ENCODE results near the gene NRN1L. TPM values are rescaled to one million over a fixed set of nuclear protein-coding genes. Genes with fewer than 3 reads are reported as not detected.
A peak's percentile ranks its signal among the peaks of the same experiment; 100 is the strongest.
"Not testable (repeated sequence)": the region's sequence is repeated elsewhere in the genome, so short reads cannot be mapped to it uniquely, and the experiment has no call there.

Gene NRN1L
- 1 to 10 TPM in 3 of 4 donors, not detected in 1; 4.3 to 5.6 (median 4.7) TPM for total RNA-seq

DNA sequence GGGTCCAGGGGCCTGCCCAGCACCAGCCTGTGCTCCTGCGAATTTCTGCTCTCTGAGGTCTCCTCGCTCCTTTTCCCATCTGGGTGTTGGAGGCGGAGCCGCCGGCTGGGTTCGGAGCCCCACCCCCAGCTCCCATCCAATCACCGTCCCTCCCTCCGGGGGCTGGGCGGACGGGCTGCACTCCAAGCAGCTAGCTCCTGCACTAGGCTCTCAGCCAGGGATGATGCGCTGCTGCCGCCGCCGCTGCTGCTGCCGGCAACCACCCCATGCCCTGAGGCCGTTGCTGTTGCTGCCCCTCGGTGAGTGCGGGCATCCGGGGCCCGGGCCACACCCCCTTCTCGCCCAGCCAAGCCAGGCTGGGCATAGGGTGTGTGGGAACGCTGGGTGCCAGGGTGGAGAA lies at the start of gene NRN1L:
NRN1L (plus strand) TSS at position 202 of the 400 bp plus-strand sequence; CDS start at position 221, 19 bp downstream.
- Histone ChIP-seq H3K27ac (no peak within 1 kb of the TSS), H3K4me3 (peak within 1 kb of the TSS; percentile 16)
- 20% methylated on average over 14 of the region's 22 CpGs for WGBS

DNA sequence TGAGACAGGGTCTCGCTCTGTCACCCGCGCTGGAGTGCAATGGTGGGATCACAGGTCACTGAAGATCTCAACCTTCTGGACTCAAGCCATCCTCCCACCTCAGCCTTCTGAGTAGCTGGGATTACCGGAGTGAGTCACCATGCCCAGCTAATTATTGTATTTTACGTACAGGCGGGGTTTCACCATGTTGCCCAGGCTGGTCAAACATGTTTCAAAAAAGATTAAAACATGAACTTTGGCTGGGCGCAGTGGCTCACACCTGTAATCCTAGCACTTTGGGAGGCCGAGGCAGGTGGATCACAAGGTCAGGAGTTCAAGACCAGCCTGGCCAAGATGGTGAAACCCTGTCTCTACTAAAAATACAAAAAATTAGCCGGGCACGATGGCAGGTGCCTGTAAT lies 47.5 kb upstream of the NRN1L start:
- H3K27me3 ChIP-seq; H3K27ac ChIP-seq; DNase-seq (ENCODE audit: low spot score in 2 of 2); H3K4me3 ChIP-seq; H3K36me3 ChIP-seq; H3K9me3 ChIP-seq: not testable (repeated sequence)
- WGBS: 92% methylated on average over 10 of the region's 10 CpGs
- H3K4me1 ChIP-seq: peaks cover 25% of the 10 kb centered on the region

More for the DNA sequence above, at the start of gene NRN1L:
- H3K9me3 ChIP-seq: no peaks in the 10 kb centered on the region
- TF ChIP-seq POLR2A (IDR thresholded peaks at IDR 0.05) (no peak), POLR2AphosphoS5 (IDR thresholded peaks at IDR 0.05) (no peak)
- TF ChIP-seq, protein P1, sequence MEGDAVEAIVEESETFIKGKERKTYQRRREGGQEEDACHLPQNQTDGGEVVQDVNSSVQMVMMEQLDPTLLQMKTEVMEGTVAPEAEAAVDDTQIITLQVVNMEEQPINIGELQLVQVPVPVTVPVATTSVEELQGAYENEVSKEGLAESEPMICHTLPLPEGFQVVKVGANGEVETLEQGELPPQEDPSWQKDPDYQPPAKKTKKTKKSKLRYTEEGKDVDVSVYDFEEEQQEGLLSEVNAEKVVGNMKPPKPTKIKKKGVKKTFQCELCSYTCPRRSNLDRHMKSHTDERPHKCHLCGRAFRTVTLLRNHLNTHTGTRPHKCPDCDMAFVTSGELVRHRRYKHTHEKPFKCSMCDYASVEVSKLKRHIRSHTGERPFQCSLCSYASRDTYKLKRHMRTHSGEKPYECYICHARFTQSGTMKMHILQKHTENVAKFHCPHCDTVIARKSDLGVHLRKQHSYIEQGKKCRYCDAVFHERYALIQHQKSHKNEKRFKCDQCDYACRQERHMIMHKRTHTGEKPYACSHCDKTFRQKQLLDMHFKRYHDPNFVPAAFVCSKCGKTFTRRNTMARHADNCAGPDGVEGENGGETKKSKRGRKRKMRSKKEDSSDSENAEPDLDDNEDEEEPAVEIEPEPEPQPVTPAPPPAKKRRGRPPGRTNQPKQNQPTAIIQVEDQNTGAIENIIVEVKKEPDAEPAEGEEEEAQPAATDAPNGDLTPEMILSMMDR (IDR thresholded peaks at IDR 0.05): no peak
- no peaks in the 10 kb centered on the region for H3K27me3 ChIP-seq
- H3K4me1 ChIP-seq: peaks cover 16% of the 10 kb centered on the region
- peaks cover 61% of the 10 kb centered on the region for H3K36me3 ChIP-seq
- peak; percentile 91 to 93 for DNase-seq (ENCODE audit: low spot score in 2 of 2)

DNA sequence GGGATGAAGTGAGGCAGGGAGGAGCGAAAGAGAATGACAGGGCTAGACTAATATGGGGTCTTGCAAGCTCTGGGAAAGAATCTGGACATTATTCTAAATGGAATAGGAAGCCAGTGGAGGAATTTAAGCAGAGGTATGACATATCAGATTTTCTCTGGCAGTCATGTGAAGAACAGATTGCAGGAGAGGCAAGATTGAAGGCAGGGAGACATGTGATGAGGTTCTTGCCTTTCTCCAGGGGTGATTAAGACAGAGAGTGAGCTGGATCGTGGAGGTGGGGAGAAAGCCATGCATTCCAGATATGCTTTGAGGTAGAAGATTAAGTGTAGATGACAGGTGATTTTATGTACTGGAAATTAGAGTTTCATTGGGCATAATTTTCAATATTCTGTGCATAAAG lies 46.9 kb upstream of the NRN1L start:
- H3K4me3 ChIP-seq: no peak overlapping the region
- H3K4me1 ChIP-seq: peaks cover 24% of the 10 kb centered on the region
- no peaks in the 10 kb centered on the region for H3K9me3 ChIP-seq
- H3K27me3 ChIP-seq: no peaks in the 10 kb centered on the region
- no peaks in the 10 kb centered on the region for H3K36me3 ChIP-seq
- WGBS: 85% methylated on average over 2 of the region's 2 CpGs
- TF ChIP-seq POLR2AphosphoS5 (IDR thresholded peaks at IDR 0.05) (no peak), POLR2A (IDR thresholded peaks at IDR 0.05) (no peak), EP300 (IDR thresholded peaks at IDR 0.05) (no peak)
- TF ChIP-seq, protein P1 (IDR thresholded peaks at IDR 0.05): no peak
- H3K27ac ChIP-seq: no peak overlapping the region
- DNase-seq (ENCODE audit: low spot score in 2 of 2): no peak

DNA sequence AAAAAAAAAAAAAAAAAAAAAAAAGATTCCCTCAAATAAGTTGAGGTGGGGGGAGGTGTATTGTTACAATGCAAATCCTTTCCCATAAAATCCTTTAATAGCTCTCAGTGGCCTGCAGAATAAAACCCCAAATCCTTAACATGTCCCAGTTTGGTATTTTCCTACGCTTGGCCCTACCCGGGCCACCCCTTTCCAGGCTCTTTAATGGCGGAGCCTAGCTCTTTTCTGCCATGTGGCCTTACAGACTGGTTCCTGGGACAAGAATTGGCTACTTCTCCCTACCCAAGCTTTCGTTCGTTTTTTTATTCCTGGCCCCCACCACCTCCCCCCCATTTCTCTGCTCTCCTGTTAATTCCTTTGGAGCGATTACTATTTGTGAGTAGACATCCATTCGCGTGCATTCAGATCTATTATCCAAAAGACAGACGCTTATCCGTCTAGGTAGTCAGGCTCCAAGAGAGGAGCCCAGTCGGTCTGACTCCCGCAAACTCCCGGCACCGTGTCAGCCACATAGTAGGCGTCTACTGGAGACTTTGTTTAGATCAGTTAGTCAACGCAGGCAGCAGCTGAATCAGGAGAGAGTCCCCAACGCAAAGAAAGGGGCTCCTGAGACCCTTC lies 43.4 kb upstream of the NRN1L start:
- TF ChIP-seq, protein P1 (IDR thresholded peaks at IDR 0.05): no peak
- TF ChIP-seq EP300 (IDR thresholded peaks at IDR 0.05): no peak
- no peak for TF ChIP-seq POLR2A (IDR thresholded peaks at IDR 0.05)
- TF ChIP-seq POLR2AphosphoS5 (IDR thresholded peaks at IDR 0.05): no peak
- H3K27ac ChIP-seq: peak overlapping the region; percentile 99
- no peaks in the 10 kb centered on the region for H3K9me3 ChIP-seq
- peaks cover 45% of the 10 kb centered on the region for H3K4me1 ChIP-seq
- no peaks in the 10 kb centered on the region for H3K36me3 ChIP-seq
- peak overlapping the region; percentile 88 for H3K4me3 ChIP-seq
- no peaks in the 10 kb centered on the region for H3K27me3 ChIP-seq
- DNase-seq (ENCODE audit: low spot score in 2 of 2): no peak
- 41% methylated on average over 16 of the region's 17 CpGs for WGBS

DNA sequence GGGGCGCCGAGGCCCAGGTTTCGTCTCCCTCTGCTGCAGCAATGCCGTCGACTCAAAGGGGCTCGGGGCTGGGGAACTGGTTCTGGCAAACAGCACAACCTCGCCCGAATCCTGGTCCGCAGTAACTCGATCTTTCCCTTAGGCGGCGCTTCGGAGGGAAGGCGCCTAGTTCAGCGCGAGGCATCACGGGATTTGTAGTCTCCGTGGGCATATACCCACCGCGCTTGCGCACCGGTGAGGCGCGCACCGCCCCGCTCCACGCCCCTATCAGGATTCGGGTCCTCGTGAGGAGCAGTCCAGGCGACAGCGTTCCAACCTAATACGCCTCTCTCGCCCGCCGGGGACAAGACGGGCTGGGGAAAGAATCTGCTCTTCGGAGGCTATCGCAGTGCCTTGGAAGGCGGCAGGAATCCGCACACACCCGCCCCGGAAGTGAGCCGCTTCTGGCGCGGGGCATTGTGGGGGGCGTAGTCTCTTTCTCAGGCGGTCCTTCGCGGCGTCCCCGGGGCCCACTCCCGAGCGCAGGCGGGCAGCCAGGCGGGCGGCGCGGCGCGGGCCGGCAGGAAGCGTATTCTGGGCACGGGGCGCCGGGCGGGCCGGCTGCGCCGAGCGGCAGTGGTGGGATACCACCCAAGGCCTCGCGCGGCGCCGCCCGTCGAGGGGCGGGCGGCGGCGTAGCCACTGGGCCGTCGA lies 42.7 kb upstream of the NRN1L start, which contains the start of gene THAP11:
THAP11 (plus strand) TSS at position 505 of the 693 bp plus-strand sequence. CDS start 235 bp downstream, outside the sequence.
- H3K4me3 ChIP-seq: peak within 1 kb of the TSS; percentile 88
- H3K4me1 ChIP-seq: peaks cover 47% of the 10 kb centered on the region
- WGBS: 2% methylated on average over 17 of the region's 83 CpGs
- H3K36me3 ChIP-seq: no peaks in the 10 kb centered on the region
- TF ChIP-seq POLR2A (IDR thresholded peaks at IDR 0.05) (peak; percentile 39 to 77), EP300 (IDR thresholded peaks at IDR 0.05) (no peak), POLR2AphosphoS5 (IDR thresholded peaks at IDR 0.05) (peak in 2 of 3 donors; percentile 13 to 83)
- TF ChIP-seq, protein P1 (IDR thresholded peaks at IDR 0.05): peak; percentile 72 to 96
- H3K27ac ChIP-seq: peak within 1 kb of the TSS; percentile 99
- DNase-seq (ENCODE audit: low spot score in 2 of 2): peak; percentile 96 to 98
- H3K27me3 ChIP-seq: no peaks in the 10 kb centered on the region
- H3K9me3 ChIP-seq: no peaks in the 10 kb centered on the region
